DOHH2 (cell line): ENCODE data around the gene EFNA5.

Experiments used
- H3F3A ChIP-seq: fragments of 200-600 bp; sonication (generic), shearing (Covaris generic); 2 replicates; pipeline ENCODE4 v1.6.0; 2016; ENCODE audit warnings: antibody characterized with exemption, mild to moderate bottlenecking; ENCODE audit not compliant: control insufficient read depth, insufficient read depth
- H3K27ac ChIP-seq: fragments of 200-600 bp; sonication (generic); 2 replicates; pipeline ENCODE4 v1.5.1; 2014; ENCODE audit warnings: low read depth, mild to moderate bottlenecking, low read length, moderate library complexity
- H3K27me3 ChIP-seq: fragments of 200-600 bp; sonication (generic); 2 replicates; pipeline ENCODE4 v1.6.1; 2014; ENCODE audit warnings: mild to moderate bottlenecking, low read length, mixed read lengths; ENCODE audit not compliant: control insufficient read depth
- H3K36me3 ChIP-seq: fragments of 200-600 bp; sonication (generic); 2 replicates; pipeline ENCODE4 v1.6.1; 2014; ENCODE audit warnings: mild to moderate bottlenecking, low read length, moderate library complexity, mixed read lengths; ENCODE audit not compliant: control insufficient read depth
- H3K4me1 ChIP-seq: fragments of 200-600 bp; sonication (generic); 2 replicates; pipeline ENCODE4 v1.6.1; 2014; ENCODE audit warnings: mild to moderate bottlenecking, low read length, mixed read lengths; ENCODE audit not compliant: control insufficient read depth
- H3K4me2 ChIP-seq: fragments of 200-600 bp; sonication (generic); 2 replicates; pipeline ENCODE4 v1.6.0; 2014; ENCODE audit warnings: mild to moderate bottlenecking, low read length, moderate library complexity
- H3K4me3 ChIP-seq: fragments of 200-600 bp; sonication (generic); 2 replicates; pipeline ENCODE4 v1.5.1; 2014; ENCODE audit warnings: mild to moderate bottlenecking, low read length, mixed read lengths
- H3K79me2 ChIP-seq: fragments of 200-600 bp; sonication (generic); 2 replicates; pipeline ENCODE4 v1.6.1; 2014; ENCODE audit warnings: mild to moderate bottlenecking, low read length, mixed read lengths; ENCODE audit not compliant: control insufficient read depth
- H3K9me2 ChIP-seq: fragments of 200-600 bp; sonication (generic); replicated peaks from 2 replicates; pipeline ENCODE4 v1.6.1; 2014; ENCODE audit warnings: mild to moderate bottlenecking, low read length, mixed read lengths; ENCODE audit not compliant: control insufficient read depth
- H3K9me3 ChIP-seq: fragments of 200-600 bp; sonication (generic); 2 replicates; pipeline ENCODE4 v1.6.1; 2014; ENCODE audit warnings: antibody characterized with exemption, low read length, mixed read lengths; ENCODE audit not compliant: control insufficient read depth, insufficient read depth
- H4K20me1 ChIP-seq: fragments of 200-600 bp; sonication (generic); 2 replicates; pipeline ENCODE4 v1.6.0; 2014; ENCODE audit warnings: low read depth, mild to moderate bottlenecking, antibody characterized with exemption, low read length, moderate library complexity; ENCODE audit not compliant: control insufficient read depth, insufficient read depth
- CTCF ChIP-seq: fragments of 200-600 bp; sonication (generic); IDR thresholded peaks from one replicate; pipeline ENCODE4 v1.5.1; 2014; ENCODE audit warnings: antibody characterized with exemption, mild to moderate bottlenecking, low read depth, low read length; ENCODE audit not compliant: poor library complexity, severe bottlenecking
- EZH2phosphoT487 ChIP-seq: fragments of 200-600 bp; sonication (generic); IDR thresholded peaks from 2 replicates; pipeline ENCODE4 v1.6.1; 2017; ENCODE audit warnings: borderline replicate concordance, mild to moderate bottlenecking, antibody characterized with exemption, low read length, moderate library complexity, mixed read lengths

EFNA5 gene

GRCh38 chr5:107522456-107522855 is 148.3 kb downstream of the EFNA5 start:
- H3K9me2 ChIP-seq = no peaks in the 10 kb centered on the region
- H3K27ac ChIP-seq = no peak overlapping the region
- no peak overlapping the region for H3K4me2 ChIP-seq
- H3K36me3 ChIP-seq = no peaks in the 10 kb centered on the region
- TF ChIP-seq CTCF (no peak), EZH2phosphoT487 (no peak)
- H3K79me2 ChIP-seq = no peaks in the 10 kb centered on the region
- H3K4me1 ChIP-seq = no peaks in the 10 kb centered on the region
- H4K20me1 ChIP-seq = no peaks in the 10 kb centered on the region
- H3K4me3 ChIP-seq = no peak overlapping the region
- no peaks in the 10 kb centered on the region for H3F3A ChIP-seq
- H3K9me3 ChIP-seq = no peaks in the 10 kb centered on the region
- H3K27me3 ChIP-seq = no peaks in the 10 kb centered on the region

GRCh38 chr5:107519900-107520354 is 150.8 kb downstream of the EFNA5 start:
- Histone ChIP-seq H3K4me1 (no peaks in the 10 kb centered on the region), H3K27ac (no peak overlapping the region), H3K4me2 (no peak overlapping the region), H3K4me3 (no peak overlapping the region), H3K79me2 (no peaks in the 10 kb centered on the region), H4K20me1 (no peaks in the 10 kb centered on the region), H3F3A (no peaks in the 10 kb centered on the region), H3K9me3 (no peaks in the 10 kb centered on the region), H3K36me3 (no peaks in the 10 kb centered on the region), H3K27me3 (no peaks in the 10 kb centered on the region), H3K9me2 (no peaks in the 10 kb centered on the region)
- TF ChIP-seq CTCF (no peak), EZH2phosphoT487 (no peak)

GRCh38 chr5:107518616-107519015 is 152.1 kb downstream of the EFNA5 start:
- Histone ChIP-seq H3K27ac (no peak overlapping the region), H3F3A (no peaks in the 10 kb centered on the region), H3K9me2 (no peaks in the 10 kb centered on the region), H3K4me1 (no peaks in the 10 kb centered on the region), H3K4me3 (no peak overlapping the region), H3K9me3 (no peaks in the 10 kb centered on the region), H3K79me2 (no peaks in the 10 kb centered on the region), H3K36me3 (peaks cover 5% of the 10 kb centered on the region), H3K27me3 (no peaks in the 10 kb centered on the region), H4K20me1 (no peaks in the 10 kb centered on the region), H3K4me2 (no peak overlapping the region)
- TF ChIP-seq CTCF (no peak), EZH2phosphoT487 (no peak)
